ENCODE data around the gene SMIM35. TPM values are rescaled to one million over a fixed set of nuclear protein-coding genes. Genes with fewer than 3 reads are reported as not detected.

SMIM35 gene
- total RNA-seq, 1 experiment from 2014 or later: not detected

- H3K27ac ChIP-seq (ENCODE audit: low read length): no peak overlapping the region
- CTCF ChIA-PET: no interaction called here
- H3K36me3 ChIP-seq (ENCODE audit: low read depth, low read length): no peaks in the 10 kb centered on the region
- H3F3A ChIP-seq (ENCODE audit: low read length, unreplicated experiment): no peaks in the 10 kb centered on the region
- POLR2A ChIA-PET (ENCODE audit: unreplicated experiment): no interaction called here
- H3K79me2 ChIP-seq (ENCODE audit: low read length): no peaks in the 10 kb centered on the region
- no peaks in the 10 kb centered on the region for H3K9me2 ChIP-seq (replicated peaks; ENCODE audit: low read length)
- H3K9me3 ChIP-seq (ENCODE audit: low read length): no peaks in the 10 kb centered on the region
- H4K20me1 ChIP-seq (ENCODE audit: low read length): no peaks in the 10 kb centered on the region
- no peak overlapping the region for H3K4me2 ChIP-seq (ENCODE audit: low read length)
- H3K4me1 ChIP-seq (ENCODE audit: insufficient read depth, low read length): no peaks in the 10 kb centered on the region
- ATAC-seq (no peak), DNase-seq (no peak)
- H3K27me3 ChIP-seq (ENCODE audit: low read length): peaks cover 80% of the 10 kb centered on the region
- no TSS peak for BruUV-seq (replicated peaks)
- no peak overlapping the region for H3K4me3 ChIP-seq (ENCODE audit: low read length)
- intact Hi-C loops (cut with micrococcal nuclease): no loop called here
- no peak overlapping the region for H3K9ac ChIP-seq (ENCODE audit: low read length)
- H2AFZ ChIP-seq (ENCODE audit: low read length): no peak overlapping the region
- no peak for TF ChIP-seq EZH2 (IDR thresholded peaks at IDR 0.05; ENCODE audit: low read length, unreplicated experiment)
- TF ChIP-seq, protein P1, sequence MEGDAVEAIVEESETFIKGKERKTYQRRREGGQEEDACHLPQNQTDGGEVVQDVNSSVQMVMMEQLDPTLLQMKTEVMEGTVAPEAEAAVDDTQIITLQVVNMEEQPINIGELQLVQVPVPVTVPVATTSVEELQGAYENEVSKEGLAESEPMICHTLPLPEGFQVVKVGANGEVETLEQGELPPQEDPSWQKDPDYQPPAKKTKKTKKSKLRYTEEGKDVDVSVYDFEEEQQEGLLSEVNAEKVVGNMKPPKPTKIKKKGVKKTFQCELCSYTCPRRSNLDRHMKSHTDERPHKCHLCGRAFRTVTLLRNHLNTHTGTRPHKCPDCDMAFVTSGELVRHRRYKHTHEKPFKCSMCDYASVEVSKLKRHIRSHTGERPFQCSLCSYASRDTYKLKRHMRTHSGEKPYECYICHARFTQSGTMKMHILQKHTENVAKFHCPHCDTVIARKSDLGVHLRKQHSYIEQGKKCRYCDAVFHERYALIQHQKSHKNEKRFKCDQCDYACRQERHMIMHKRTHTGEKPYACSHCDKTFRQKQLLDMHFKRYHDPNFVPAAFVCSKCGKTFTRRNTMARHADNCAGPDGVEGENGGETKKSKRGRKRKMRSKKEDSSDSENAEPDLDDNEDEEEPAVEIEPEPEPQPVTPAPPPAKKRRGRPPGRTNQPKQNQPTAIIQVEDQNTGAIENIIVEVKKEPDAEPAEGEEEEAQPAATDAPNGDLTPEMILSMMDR (conservative IDR thresholded peaks at IDR 0.05; ENCODE audit: low read depth, low read length): no peak
- TF ChIP-seq EZH2phosphoT487 (IDR thresholded peaks at IDR 0.05; ENCODE audit: borderline replicate concordance, low read length): no peak
Observed at GRCh38 chr11:118048472-118049370, 38.0 kb downstream of the SMIM35 start.

- ChIA-PET CTCF (no interaction called here), POLR2A (ENCODE audit: unreplicated experiment) (no interaction called here)
- Histone ChIP-seq H3K4me2 (ENCODE audit: low read length) (no peak overlapping the region), H3K4me1 (ENCODE audit: insufficient read depth, low read length) (no peaks in the 10 kb centered on the region), H3K27ac (ENCODE audit: low read length) (no peak overlapping the region), H3K9ac (ENCODE audit: low read length) (no peak overlapping the region), H3K27me3 (ENCODE audit: low read length) (peaks cover 84% of the 10 kb centered on the region), H2AFZ (ENCODE audit: low read length) (no peak overlapping the region), H4K20me1 (ENCODE audit: low read length) (no peaks in the 10 kb centered on the region), H3F3A (ENCODE audit: low read length, unreplicated experiment) (no peaks in the 10 kb centered on the region), H3K9me2 (replicated peaks; ENCODE audit: low read length) (no peaks in the 10 kb centered on the region), H3K9me3 (ENCODE audit: low read length) (no peaks in the 10 kb centered on the region), H3K79me2 (ENCODE audit: low read length) (no peaks in the 10 kb centered on the region), H3K4me3 (ENCODE audit: low read length) (no peak overlapping the region), H3K36me3 (ENCODE audit: low read depth, low read length) (no peaks in the 10 kb centered on the region)
- no TSS peak for BruUV-seq (replicated peaks)
- no peak for ATAC-seq
- TF ChIP-seq, protein P1 (conservative IDR thresholded peaks at IDR 0.05; ENCODE audit: low read depth, low read length): no peak
- no peak for TF ChIP-seq EZH2 (IDR thresholded peaks at IDR 0.05; ENCODE audit: low read length, unreplicated experiment)
- no peak for TF ChIP-seq EZH2phosphoT487 (IDR thresholded peaks at IDR 0.05; ENCODE audit: borderline replicate concordance, low read length)
- intact Hi-C loops (cut with micrococcal nuclease): no loop called here
- DNase-seq: no peak
Observed at GRCh38 chr11:118047749-118048148, 39.0 kb downstream of the SMIM35 start.

All from PC-3 (cell line).